Bronchial epithelial cell (primary cell): ENCODE measurements around the gene FKTN. TPM values are rescaled to one million over a fixed set of nuclear protein-coding genes. Genes with fewer than 3 reads are reported as not detected.

Source experiments
- DNase-seq: peaks from one replicate; pipeline ENCODE4 v3.0.0-alpha.2; 2010; ENCODE audit warnings: low read depth
- FAIRE-seq: peaks from 2 replicates; lab custom pipeline; 2011; peaks lifted over from hg19 to GRCh38; lab: Jason Lieb, UNC
- H3K27me3 ChIP-seq: 2 replicates; pipeline ENCODE4 v1.5.1; 2011; ENCODE audit warnings: low read length; ENCODE audit not compliant: control insufficient read depth, insufficient read depth
- H3K36me3 ChIP-seq: 2 replicates; pipeline ENCODE4 v1.5.1; 2011; ENCODE audit warnings: low read length; ENCODE audit not compliant: control insufficient read depth, insufficient read depth
- H3K4me3 ChIP-seq: 2 replicates; pipeline ENCODE4 v1.5.1; 2011; ENCODE audit warnings: mild to moderate bottlenecking, low read depth, low read length, control low read depth
- CTCF ChIP-seq: IDR thresholded peaks from 2 replicates; pipeline ENCODE4 v1.5.1; 2011; ENCODE audit warnings: mild to moderate bottlenecking, moderate library complexity, low read length, control low read depth, inconsistent platforms; ENCODE audit not compliant: insufficient read depth, severe bottlenecking
- total RNA-seq: library from RNA; depleted of rRNA; stranded (reverse); fragments of >200 nt; gene quantifications from 2 replicates; pipeline ENCODE4 v1.2.1, GENCODE V29; 2014

FKTN gene
- total RNA-seq, 1 donor from 2014 or later = 17.9 TPM

DNA sequence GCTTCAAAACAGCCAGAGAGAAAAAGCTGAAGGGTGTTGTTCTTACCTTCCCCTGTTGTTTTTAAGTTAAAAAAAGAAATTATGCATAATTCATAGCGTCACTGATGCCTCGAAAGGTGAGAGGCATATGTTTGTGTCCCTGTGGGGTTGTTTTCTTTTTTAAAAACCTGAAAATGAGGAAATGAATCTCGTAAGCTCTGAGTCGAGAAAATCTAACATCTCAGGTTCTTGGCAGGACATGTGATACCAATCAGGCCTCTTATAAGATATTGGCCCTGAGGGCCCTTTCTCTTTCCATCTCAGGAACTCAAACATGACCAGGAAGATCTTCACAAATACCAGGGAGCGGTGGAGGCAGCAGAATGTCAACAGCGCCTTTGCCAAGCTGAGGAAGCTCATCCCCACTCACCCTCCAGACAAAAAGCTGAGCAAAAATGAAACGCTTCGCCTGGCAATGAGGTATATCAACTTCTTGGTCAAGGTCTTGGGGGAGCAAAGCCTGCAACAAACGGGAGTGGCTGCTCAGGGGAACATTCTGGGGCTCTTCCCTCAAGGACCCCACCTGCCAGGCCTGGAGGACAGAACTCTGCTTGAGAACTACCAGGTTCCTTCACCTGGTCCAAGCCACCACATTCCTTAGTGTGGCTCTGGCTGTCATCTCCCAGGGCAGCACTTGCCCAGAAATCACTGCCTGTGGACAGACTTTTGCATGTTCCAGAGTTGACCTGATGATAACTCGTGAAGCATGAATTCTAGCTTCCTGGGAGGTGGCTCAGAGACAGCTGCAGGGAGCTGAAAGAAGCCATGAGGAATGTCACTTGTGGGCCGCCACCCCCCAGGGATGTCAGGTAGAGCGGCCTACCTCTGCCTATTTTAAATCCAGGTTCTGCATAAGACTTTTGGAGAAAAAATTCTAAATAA is 104.5 kb downstream of the FKTN start, which contains the start of gene TAL2:
Gene TAL2, plus strand, starts transcription at position 274 of the 921 bp plus-strand sequence. Its CDS starts 40 bp downstream, at position 314.
- Histone ChIP-seq H3K4me3 (no peak within 1 kb of the TSS), H3K36me3 (no peaks in the 10 kb centered on the region), H3K27me3 (no peaks in the 10 kb centered on the region)
- FAIRE-seq (no peak), DNase-seq (no peak)
- TF ChIP-seq CTCF = no peak

DNA sequence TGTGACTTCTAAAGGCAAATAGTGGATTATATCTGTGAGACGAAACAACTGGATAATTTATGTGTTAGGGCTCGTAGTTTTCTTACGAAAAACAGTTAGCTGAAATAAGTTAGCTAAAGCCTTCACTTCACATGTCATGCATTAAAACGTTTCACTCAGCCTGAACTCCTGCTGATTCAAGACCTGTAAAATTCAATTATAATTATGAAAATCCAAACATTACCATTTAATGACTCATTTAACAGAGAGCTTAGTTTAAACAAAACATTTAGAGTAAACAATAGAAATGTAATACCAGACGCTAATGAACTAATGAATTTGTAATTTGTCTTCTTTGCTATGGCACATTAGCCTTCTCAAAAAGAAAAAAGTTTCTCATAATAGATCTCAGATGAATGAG is 106.0 kb downstream of the FKTN start:
- Histone ChIP-seq H3K4me3 (no peak overlapping the region), H3K27me3 (no peaks in the 10 kb centered on the region), H3K36me3 (no peaks in the 10 kb centered on the region)
- DNase-seq = peak; percentile 2
- FAIRE-seq = no peak
- no peak for TF ChIP-seq CTCF

GRCh38 chr9:105667867-105668266 is 109.9 kb downstream of the FKTN start:
- Histone ChIP-seq H3K4me3 (no peak overlapping the region), H3K27me3 (peaks cover 4% of the 10 kb centered on the region), H3K36me3 (no peaks in the 10 kb centered on the region)
- no peak for TF ChIP-seq CTCF
- DNase-seq = no peak
- no peak for FAIRE-seq

DNA sequence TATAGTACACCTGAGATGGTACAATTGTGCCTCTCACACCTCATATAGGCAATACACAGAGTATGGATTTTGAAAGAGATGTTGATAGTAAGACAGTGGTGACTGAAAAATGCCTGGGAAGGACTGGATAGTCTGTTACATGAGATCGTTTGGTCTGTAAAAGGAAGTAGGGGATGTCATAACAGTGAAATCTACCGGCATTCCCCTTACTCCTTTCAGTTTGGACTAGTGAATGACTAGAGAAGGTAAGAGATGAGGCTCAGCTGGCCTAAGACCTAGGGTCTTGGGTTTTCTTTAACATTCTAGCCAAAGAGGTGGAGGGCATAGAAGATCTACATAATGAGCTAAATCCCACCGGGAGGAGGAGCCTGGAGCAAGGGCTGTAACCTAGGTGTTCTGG is 112.4 kb downstream of the FKTN start:
- FAIRE-seq = no peak
- no peak for TF ChIP-seq CTCF
- no peak for DNase-seq
- H3K4me3 ChIP-seq = no peak overlapping the region
- H3K27me3 ChIP-seq = peaks cover 4% of the 10 kb centered on the region
- no peaks in the 10 kb centered on the region for H3K36me3 ChIP-seq

GRCh38 chr9:105670775-105671174 is 112.8 kb downstream of the FKTN start:
- FAIRE-seq (no peak), DNase-seq (no peak)
- Histone ChIP-seq H3K27me3 (peaks cover 4% of the 10 kb centered on the region), H3K4me3 (no peak overlapping the region), H3K36me3 (no peaks in the 10 kb centered on the region)
- no peak for TF ChIP-seq CTCF
